ENCODE measurements around the gene CAMSAP1. TPM values are rescaled to one million over a fixed set of nuclear protein-coding genes. Genes with fewer than 3 reads are reported as not detected.

CAMSAP1 gene
- total RNA-seq, 1 donor from 2014 or later = 35.5 TPM

DNA sequence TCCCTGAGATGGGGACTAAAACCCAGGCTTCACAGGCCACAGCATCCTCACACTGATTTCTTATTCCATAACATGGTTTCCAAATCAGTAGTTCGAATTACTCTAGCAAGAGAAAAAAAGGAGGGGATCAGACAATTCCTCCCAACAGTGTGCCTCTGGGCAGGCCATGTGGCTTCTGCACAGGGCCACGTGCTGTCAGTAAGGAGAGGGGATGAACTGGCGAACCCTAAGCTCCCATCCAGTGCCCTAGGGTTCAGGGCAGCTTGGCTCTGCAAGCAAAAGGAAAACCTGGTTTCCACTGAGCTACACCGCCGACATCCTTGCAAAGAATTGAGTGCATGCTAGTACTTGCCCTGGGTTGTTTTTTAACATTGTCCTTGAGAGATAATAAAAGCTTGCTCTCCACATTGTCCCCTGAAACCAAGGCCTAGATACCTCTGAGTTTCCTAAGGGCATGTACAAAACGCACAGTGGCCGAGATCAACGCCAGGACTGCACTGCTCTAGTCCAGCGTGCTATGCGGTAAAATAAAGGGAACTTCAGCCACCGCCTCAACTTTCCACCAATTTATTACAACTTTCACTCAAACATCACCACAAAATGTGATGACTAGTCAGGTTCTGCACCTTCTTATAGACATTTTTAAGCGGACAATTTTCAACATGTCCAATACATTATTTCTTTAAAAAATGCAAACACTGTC lies 4.5 kb downstream of the CAMSAP1 start:
- DNase-seq (ENCODE audit: low spot score) = no peak
- H3K9me3 Mint-ChIP-seq (ENCODE audit: low read depth) = peaks cover 3% of the 10 kb centered on the region
- H3K36me3 Mint-ChIP-seq (ENCODE audit: low read depth) = peaks cover 2% of the 10 kb centered on the region
- no peak overlapping the region for H3K27ac Mint-ChIP-seq (ENCODE audit: unreplicated experiment)
- H3K4me3 Mint-ChIP-seq (ENCODE audit: unreplicated experiment) = no peak overlapping the region
- TF ChIP-seq, protein P1, sequence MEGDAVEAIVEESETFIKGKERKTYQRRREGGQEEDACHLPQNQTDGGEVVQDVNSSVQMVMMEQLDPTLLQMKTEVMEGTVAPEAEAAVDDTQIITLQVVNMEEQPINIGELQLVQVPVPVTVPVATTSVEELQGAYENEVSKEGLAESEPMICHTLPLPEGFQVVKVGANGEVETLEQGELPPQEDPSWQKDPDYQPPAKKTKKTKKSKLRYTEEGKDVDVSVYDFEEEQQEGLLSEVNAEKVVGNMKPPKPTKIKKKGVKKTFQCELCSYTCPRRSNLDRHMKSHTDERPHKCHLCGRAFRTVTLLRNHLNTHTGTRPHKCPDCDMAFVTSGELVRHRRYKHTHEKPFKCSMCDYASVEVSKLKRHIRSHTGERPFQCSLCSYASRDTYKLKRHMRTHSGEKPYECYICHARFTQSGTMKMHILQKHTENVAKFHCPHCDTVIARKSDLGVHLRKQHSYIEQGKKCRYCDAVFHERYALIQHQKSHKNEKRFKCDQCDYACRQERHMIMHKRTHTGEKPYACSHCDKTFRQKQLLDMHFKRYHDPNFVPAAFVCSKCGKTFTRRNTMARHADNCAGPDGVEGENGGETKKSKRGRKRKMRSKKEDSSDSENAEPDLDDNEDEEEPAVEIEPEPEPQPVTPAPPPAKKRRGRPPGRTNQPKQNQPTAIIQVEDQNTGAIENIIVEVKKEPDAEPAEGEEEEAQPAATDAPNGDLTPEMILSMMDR (IDR thresholded peaks at IDR 0.05) = no peak
- H3K27me3 Mint-ChIP-seq (ENCODE audit: low read depth) = no peaks in the 10 kb centered on the region
- peaks cover 41% of the 10 kb centered on the region for H3K4me1 Mint-ChIP-seq (ENCODE audit: low read depth)

DNA sequence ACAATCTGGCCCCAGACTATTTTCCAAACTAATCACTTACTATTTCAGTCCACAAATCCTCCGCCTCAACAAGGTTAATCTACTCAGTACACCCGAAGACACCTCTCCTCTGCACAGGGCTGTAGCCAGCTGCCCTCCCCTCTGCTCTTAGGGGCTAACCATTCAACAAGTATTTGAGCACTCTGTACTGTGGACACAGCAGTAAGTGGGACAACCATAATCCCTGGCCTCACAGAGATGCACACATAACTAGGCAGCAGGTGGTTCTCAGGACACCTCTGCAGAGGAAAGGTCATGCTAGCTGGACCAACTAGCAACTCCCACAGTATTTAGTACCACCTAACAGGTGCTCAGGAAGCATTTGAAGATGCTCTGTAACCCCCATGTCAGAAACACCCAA lies 5.5 kb downstream of the CAMSAP1 start:
- Mint-ChIP-seq H3K27me3 (ENCODE audit: low read depth) (no peaks in the 10 kb centered on the region), H3K9me3 (ENCODE audit: low read depth) (peaks cover 3% of the 10 kb centered on the region), H3K27ac (ENCODE audit: unreplicated experiment) (no peak overlapping the region), H3K4me1 (ENCODE audit: low read depth) (peaks cover 41% of the 10 kb centered on the region), H3K36me3 (ENCODE audit: low read depth) (peaks cover 2% of the 10 kb centered on the region), H3K4me3 (ENCODE audit: unreplicated experiment) (no peak overlapping the region)
- TF ChIP-seq, protein P1 (IDR thresholded peaks at IDR 0.05) = no peak
- DNase-seq (ENCODE audit: low spot score) = no peak

DNA sequence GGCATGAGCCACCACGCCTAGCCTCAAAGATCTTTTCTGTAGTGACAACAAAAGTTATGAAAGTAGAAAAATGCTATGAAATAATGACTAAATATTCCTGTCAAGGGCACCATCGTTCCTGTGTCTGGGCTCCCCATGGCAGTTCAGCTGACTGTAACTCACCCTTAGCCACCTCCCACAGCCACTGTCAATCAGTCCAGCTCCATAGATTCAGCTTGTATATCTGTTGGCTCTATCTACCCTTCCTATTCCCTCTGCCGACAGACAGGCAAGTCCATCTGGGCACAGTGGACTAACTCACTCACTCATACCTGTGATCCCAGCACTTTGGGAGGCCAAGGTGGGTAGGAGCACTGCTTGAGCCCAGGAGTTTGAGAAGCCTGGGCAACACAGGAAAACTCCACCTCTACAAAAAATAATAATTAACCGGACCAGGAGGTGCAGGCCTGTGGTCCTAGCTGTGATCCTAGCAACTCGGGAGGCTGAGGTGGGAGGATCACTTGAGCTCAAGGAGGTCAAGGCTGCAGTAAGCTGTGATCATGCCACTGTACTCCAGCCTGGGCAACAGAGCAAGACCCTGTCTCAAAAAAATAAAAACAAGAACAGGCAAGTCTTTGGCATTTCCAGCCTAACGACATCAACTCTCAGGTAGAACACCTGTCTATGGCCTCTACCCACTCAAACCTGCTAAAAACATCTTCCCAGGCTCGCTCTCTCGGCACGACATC lies 6.2 kb downstream of the CAMSAP1 start:
- Mint-ChIP-seq H3K27ac (ENCODE audit: unreplicated experiment) (no peak overlapping the region), H3K36me3 (ENCODE audit: low read depth) (peaks cover 2% of the 10 kb centered on the region), H3K4me1 (ENCODE audit: low read depth) (peaks cover 43% of the 10 kb centered on the region), H3K27me3 (ENCODE audit: low read depth) (no peaks in the 10 kb centered on the region), H3K4me3 (ENCODE audit: unreplicated experiment) (no peak overlapping the region), H3K9me3 (ENCODE audit: low read depth) (peaks cover 3% of the 10 kb centered on the region)
- TF ChIP-seq, protein P1 (IDR thresholded peaks at IDR 0.05) = no peak
- no peak for DNase-seq (ENCODE audit: low spot score)

DNA sequence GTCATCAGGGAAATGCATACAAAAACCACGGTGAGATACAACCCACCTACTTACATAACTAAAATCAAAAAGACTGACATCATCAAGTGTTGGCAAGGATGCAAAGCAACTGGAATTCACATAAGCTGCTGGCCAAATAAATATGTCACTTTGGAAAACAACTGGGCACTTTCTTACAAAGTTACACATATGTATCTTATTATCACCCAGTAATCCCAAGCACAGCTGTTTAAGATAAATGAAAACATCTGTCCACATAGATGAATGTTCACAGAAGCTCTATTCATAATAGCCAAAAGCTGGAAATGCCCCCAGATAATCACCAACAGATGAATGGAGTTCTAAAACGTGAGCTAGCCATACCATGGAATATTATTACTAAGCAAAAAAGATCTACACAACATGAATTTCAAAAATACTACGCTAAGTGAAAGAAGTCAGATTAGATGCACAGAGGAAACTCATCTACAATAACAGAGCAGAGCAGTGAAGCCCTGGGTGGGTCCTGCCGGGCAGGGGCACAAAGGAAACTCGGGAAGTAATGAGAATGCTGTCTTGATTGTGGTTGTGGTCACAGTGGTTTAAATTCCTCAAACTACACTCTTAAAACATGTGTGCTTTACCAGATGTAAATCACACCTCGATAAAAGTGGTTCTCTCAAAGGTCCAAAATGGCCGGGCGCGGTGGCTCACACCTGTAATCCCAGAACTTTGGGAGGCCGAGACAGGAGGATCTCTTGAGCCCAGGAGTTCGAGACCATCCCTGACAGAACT lies 8.5 kb downstream of the CAMSAP1 start:
- Mint-ChIP-seq H3K4me3 (ENCODE audit: unreplicated experiment) (no peak overlapping the region), H3K9me3 (ENCODE audit: low read depth) (peaks cover 14% of the 10 kb centered on the region), H3K4me1 (ENCODE audit: low read depth) (peaks cover 37% of the 10 kb centered on the region), H3K36me3 (ENCODE audit: low read depth) (peaks cover 7% of the 10 kb centered on the region), H3K27ac (ENCODE audit: unreplicated experiment) (no peak overlapping the region), H3K27me3 (ENCODE audit: low read depth) (no peaks in the 10 kb centered on the region)
- TF ChIP-seq, protein P1 (IDR thresholded peaks at IDR 0.05) = no peak
- DNase-seq (ENCODE audit: low spot score) = no peak

GRCh38 chr9:135896626-135897025 lies 10.7 kb downstream of the CAMSAP1 start:
- no peak for DNase-seq (ENCODE audit: low spot score)
- Mint-ChIP-seq H3K4me1 (ENCODE audit: low read depth) (peaks cover 34% of the 10 kb centered on the region), H3K36me3 (ENCODE audit: low read depth) (peaks cover 7% of the 10 kb centered on the region), H3K4me3 (ENCODE audit: unreplicated experiment) (no peak overlapping the region), H3K9me3 (ENCODE audit: low read depth) (peaks cover 14% of the 10 kb centered on the region), H3K27me3 (ENCODE audit: low read depth) (no peaks in the 10 kb centered on the region), H3K27ac (ENCODE audit: unreplicated experiment) (no peak overlapping the region)
- TF ChIP-seq, protein P1 (IDR thresholded peaks at IDR 0.05) = no peak
